ENCODE measurements around the gene CPNE4. TPM values are rescaled to one million over a fixed set of nuclear protein-coding genes. Genes with fewer than 3 reads are reported as not detected.

The CPNE4 gene
- total and polyA plus RNA-seq, 5 donors from 2014 or later = not detected

DNA sequence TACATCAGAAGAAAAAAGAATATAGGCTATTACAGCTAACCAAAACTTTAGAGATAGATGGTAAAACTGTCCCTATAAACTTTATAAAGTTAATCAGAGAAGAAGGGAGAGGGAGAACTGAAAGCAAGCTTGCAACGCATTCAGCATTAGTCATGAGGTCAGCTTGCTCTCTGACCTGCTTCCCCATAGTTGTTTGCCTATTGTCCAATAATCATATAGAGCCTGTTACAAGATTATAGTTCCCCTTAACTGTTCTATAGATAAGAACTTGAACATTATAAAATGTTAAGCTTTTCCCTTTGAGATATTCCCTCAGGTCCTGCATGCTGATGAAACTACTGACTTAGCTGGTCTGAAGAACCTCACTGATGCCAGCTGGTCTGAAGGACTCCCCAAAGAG lies 74.5 kb downstream of the CPNE4 start:
- Mint-ChIP-seq H3K4me1 (no peaks in the 10 kb centered on the region), H3K36me3 (no peaks in the 10 kb centered on the region), H3K27ac (no peak overlapping the region), H3K9me3 (peaks cover 0 to 11% (median 2%) of the 10 kb centered on the region in 7 donors), H3K27me3 (no peaks in the 10 kb centered on the region), H3K4me3 (no peak overlapping the region)
- H3K27me3 ChIP-seq (ENCODE audit: control insufficient read depth, insufficient read depth, low read length) = no peaks in the 10 kb centered on the region
- ATAC-seq (ENCODE audit: low read depth in 2 of 2) (no peak), DNase-seq (no peak)
- H3K27ac ChIP-seq (ENCODE audit: insufficient read depth, low read length, poor library complexity, severe bottlenecking) = no peak overlapping the region
- no peaks in the 10 kb centered on the region for H3K36me3 ChIP-seq (ENCODE audit: control insufficient read depth, insufficient read depth, low read length)
- H3K9me3 ChIP-seq (ENCODE audit: control insufficient read depth in 2 of 2, low read length in 2 of 2) = no peaks in the 10 kb centered on the region
- no peak overlapping the region for H3K4me3 ChIP-seq (ENCODE audit: low read depth, low read length)
- no peaks in the 10 kb centered on the region for H3K4me1 ChIP-seq (ENCODE audit: control insufficient read depth, insufficient read depth, low read length, poor library complexity, severe bottlenecking)

DNA sequence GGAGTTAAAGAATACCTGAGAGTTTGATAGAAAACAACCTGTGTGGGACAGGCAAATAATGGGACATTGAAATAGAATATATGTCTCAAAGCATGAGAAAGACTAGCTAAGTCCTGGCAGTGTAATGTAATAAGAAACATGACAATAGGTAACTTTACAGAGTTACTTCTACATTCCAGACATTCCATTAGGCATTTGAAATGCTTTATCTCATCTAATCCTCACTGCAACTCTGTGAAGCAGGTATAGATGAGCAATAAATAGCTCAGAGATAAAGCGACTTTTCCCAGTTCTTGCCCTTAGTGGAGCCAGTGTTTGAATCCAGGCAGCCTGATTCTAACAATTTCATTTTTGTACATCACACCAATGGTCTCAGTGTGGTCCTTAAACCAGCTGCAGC lies 76.8 kb downstream of the CPNE4 start:
- ATAC-seq (ENCODE audit: low read depth in 2 of 2) = no peak
- Histone ChIP-seq H3K27ac (ENCODE audit: insufficient read depth, low read length, poor library complexity, severe bottlenecking) (no peak overlapping the region), H3K9me3 (ENCODE audit: control insufficient read depth in 2 of 2, low read length in 2 of 2) (no peaks in the 10 kb centered on the region), H3K36me3 (ENCODE audit: control insufficient read depth, insufficient read depth, low read length) (no peaks in the 10 kb centered on the region), H3K4me1 (ENCODE audit: control insufficient read depth, insufficient read depth, low read length, poor library complexity, severe bottlenecking) (no peaks in the 10 kb centered on the region), H3K4me3 (ENCODE audit: low read depth, low read length) (no peak overlapping the region), H3K27me3 (ENCODE audit: control insufficient read depth, insufficient read depth, low read length) (no peaks in the 10 kb centered on the region)
- H3K9me3 Mint-ChIP-seq = peaks cover 0 to 10% (median 0%) of the 10 kb centered on the region in 7 donors
- H3K4me1 Mint-ChIP-seq = no peaks in the 10 kb centered on the region
- no peaks in the 10 kb centered on the region for H3K27me3 Mint-ChIP-seq
- H3K27ac Mint-ChIP-seq = no peak overlapping the region
- no peaks in the 10 kb centered on the region for H3K36me3 Mint-ChIP-seq
- no peak overlapping the region for H3K4me3 Mint-ChIP-seq
- no peak for DNase-seq

DNA sequence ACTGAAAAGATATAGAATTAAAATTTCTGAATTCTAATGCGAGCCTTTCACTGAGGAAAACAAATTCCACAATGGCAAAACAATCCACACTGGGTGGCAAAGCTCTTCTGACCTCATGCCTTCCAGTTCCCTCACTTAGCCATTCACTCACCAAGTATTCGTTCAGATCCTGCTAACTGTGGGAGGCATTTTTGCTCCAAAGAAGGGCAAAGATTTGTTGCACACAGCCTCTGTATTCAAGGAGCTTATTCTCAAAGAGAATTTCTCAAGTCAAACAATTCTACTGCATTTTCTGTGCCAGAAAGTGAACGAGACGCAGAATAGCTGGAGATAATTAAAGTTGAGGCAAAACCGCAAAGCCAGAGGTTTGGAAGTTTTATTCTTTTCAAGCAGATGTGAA lies 77.3 kb downstream of the CPNE4 start:
- H3K4me1 Mint-ChIP-seq = no peaks in the 10 kb centered on the region
- no peaks in the 10 kb centered on the region for H3K4me1 ChIP-seq (ENCODE audit: control insufficient read depth, insufficient read depth, low read length, poor library complexity, severe bottlenecking)
- H3K4me3 Mint-ChIP-seq = no peak overlapping the region
- no peak overlapping the region for H3K27ac ChIP-seq (ENCODE audit: insufficient read depth, low read length, poor library complexity, severe bottlenecking)
- peaks cover 0 to 7% (median 0%) of the 10 kb centered on the region in 7 donors for H3K9me3 Mint-ChIP-seq
- no peak overlapping the region for H3K4me3 ChIP-seq (ENCODE audit: low read depth, low read length)
- no peak for DNase-seq
- no peak for ATAC-seq (ENCODE audit: low read depth in 2 of 2)
- no peaks in the 10 kb centered on the region for H3K36me3 ChIP-seq (ENCODE audit: control insufficient read depth, insufficient read depth, low read length)
- H3K27me3 ChIP-seq (ENCODE audit: control insufficient read depth, insufficient read depth, low read length) = no peaks in the 10 kb centered on the region
- no peak overlapping the region for H3K27ac Mint-ChIP-seq
- no peaks in the 10 kb centered on the region for H3K36me3 Mint-ChIP-seq
- H3K9me3 ChIP-seq (ENCODE audit: control insufficient read depth in 2 of 2, low read length in 2 of 2) = no peaks in the 10 kb centered on the region
- H3K27me3 Mint-ChIP-seq = no peaks in the 10 kb centered on the region

DNA sequence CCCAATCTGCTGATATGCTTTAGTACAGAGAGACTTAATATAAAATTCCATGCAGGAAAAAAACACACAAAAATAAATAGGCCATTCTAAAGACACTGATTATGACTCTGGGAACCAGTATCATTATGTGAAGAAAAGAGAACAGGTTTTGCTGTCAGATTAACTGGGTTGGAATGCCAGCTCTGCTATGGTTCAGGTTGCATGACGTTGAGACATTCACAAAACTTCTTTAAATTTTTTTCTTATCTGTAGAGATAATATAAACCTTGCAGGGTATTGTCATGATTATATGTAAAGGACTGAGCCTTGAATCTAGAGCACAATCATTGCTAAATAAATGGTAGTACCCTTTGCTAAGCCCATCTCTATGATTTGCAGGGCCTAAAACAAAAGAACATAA lies 86.0 kb downstream of the CPNE4 start:
- Mint-ChIP-seq H3K36me3 (no peaks in the 10 kb centered on the region), H3K4me3 (no peak overlapping the region), H3K27ac (no peak overlapping the region), H3K9me3 (peaks cover 0 to 2% (median 0%) of the 10 kb centered on the region in 7 donors), H3K27me3 (no peaks in the 10 kb centered on the region), H3K4me1 (no peaks in the 10 kb centered on the region)
- H3K9me3 ChIP-seq (ENCODE audit: control insufficient read depth in 2 of 2, low read length in 2 of 2) = no peaks in the 10 kb centered on the region
- no peaks in the 10 kb centered on the region for H3K4me1 ChIP-seq (ENCODE audit: control insufficient read depth, insufficient read depth, low read length, poor library complexity, severe bottlenecking)
- DNase-seq (no peak), ATAC-seq (ENCODE audit: low read depth in 2 of 2) (no peak)
- no peak overlapping the region for H3K4me3 ChIP-seq (ENCODE audit: low read depth, low read length)
- no peaks in the 10 kb centered on the region for H3K36me3 ChIP-seq (ENCODE audit: control insufficient read depth, insufficient read depth, low read length)
- H3K27me3 ChIP-seq (ENCODE audit: control insufficient read depth, insufficient read depth, low read length) = no peaks in the 10 kb centered on the region
- H3K27ac ChIP-seq (ENCODE audit: insufficient read depth, low read length, poor library complexity, severe bottlenecking) = no peak overlapping the region

DNA sequence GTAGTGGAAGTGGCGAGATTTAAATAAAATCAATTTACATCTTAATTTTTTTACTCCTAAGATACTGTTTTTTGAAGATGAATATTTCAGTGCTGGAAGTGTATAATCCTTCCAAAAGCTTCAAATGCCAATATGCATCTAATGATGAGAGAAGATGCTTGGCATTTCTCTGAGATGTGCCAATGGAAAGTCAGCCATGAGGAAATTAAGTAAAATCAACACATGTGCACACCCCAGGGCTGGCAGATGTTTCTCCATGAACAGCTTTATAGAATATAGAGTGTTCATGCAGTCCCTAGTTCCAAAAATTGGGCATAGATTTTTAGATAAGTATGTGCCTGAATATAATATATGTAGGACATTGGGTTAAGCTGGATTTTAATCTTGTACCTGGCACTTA lies 90.1 kb downstream of the CPNE4 start:
- no peak for ATAC-seq (ENCODE audit: low read depth in 2 of 2)
- no peak overlapping the region for H3K4me3 ChIP-seq (ENCODE audit: low read depth, low read length)

DNA sequence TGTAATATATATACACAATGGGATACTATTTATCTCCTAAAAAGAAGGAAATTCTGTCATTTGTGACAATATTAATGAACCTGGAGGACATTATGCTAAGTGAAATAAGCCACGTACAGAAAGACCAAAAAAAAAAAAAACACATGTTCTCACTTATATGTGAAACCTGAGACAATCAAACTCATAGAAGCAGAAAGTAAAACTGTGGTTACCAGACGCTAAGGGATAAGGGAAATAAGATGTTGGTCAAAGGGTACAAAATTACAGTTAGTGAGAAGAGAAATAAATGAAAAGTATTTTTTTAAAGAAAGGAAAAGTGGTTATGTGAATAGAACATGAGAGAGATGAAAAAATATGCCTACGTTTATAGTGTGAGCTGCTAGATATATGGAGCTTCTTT lies 101.1 kb downstream of the CPNE4 start:
- Mint-ChIP-seq H3K27ac (no peak overlapping the region), H3K27me3 (no peaks in the 10 kb centered on the region), H3K4me1 (no peaks in the 10 kb centered on the region), H3K36me3 (no peaks in the 10 kb centered on the region), H3K4me3 (no peak overlapping the region), H3K9me3 (peaks cover 0 to 7% (median 0%) of the 10 kb centered on the region in 7 donors)
- Histone ChIP-seq H3K27ac (ENCODE audit: insufficient read depth, low read length, poor library complexity, severe bottlenecking) (no peak overlapping the region), H3K27me3 (ENCODE audit: control insufficient read depth, insufficient read depth, low read length) (no peaks in the 10 kb centered on the region), H3K4me3 (ENCODE audit: low read depth, low read length) (no peak overlapping the region), H3K9me3 (ENCODE audit: control insufficient read depth in 2 of 2, low read length in 2 of 2) (no peaks in the 10 kb centered on the region), H3K36me3 (ENCODE audit: control insufficient read depth, insufficient read depth, low read length) (no peaks in the 10 kb centered on the region), H3K4me1 (ENCODE audit: control insufficient read depth, insufficient read depth, low read length, poor library complexity, severe bottlenecking) (no peaks in the 10 kb centered on the region)
- DNase-seq (no peak), ATAC-seq (ENCODE audit: low read depth in 2 of 2) (no peak)

More for the DNA sequence above, 90.1 kb downstream of the CPNE4 start:
- H3K4me3 Mint-ChIP-seq = no peak overlapping the region
- H3K9me3 Mint-ChIP-seq = no peaks in the 10 kb centered on the region
- no peaks in the 10 kb centered on the region for H3K4me1 ChIP-seq (ENCODE audit: control insufficient read depth, insufficient read depth, low read length, poor library complexity, severe bottlenecking)
- no peak overlapping the region for H3K27ac Mint-ChIP-seq
- H3K4me1 Mint-ChIP-seq = no peaks in the 10 kb centered on the region
- no peaks in the 10 kb centered on the region for H3K27me3 Mint-ChIP-seq
- no peaks in the 10 kb centered on the region for H3K27me3 ChIP-seq (ENCODE audit: control insufficient read depth, insufficient read depth, low read length)
- no peaks in the 10 kb centered on the region for H3K9me3 ChIP-seq (ENCODE audit: control insufficient read depth in 2 of 2, low read length in 2 of 2)
- H3K36me3 Mint-ChIP-seq = no peaks in the 10 kb centered on the region
- no peak overlapping the region for H3K27ac ChIP-seq (ENCODE audit: insufficient read depth, low read length, poor library complexity, severe bottlenecking)
- no peak for DNase-seq
- H3K36me3 ChIP-seq (ENCODE audit: control insufficient read depth, insufficient read depth, low read length) = no peaks in the 10 kb centered on the region

DNA sequence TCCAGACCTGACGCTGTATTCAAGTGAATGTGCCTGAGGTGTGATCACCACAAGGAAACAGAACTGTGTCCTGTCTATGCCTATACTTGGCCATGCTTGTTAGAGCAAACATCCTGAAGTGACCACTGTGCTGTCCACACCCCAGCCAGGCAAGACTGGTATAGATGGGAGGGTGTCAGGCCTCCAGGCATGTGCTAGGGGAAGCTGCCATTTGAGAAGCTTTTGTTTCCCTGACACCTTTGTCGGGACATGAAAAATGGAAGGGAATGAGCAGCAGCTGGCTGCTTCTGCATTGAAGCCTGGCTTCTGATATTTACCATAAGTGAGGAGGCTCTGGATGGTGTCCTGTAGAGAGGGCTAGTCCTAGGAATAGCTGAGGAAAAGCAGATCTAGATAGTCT lies 106.2 kb downstream of the CPNE4 start:
- DNase-seq (no peak), ATAC-seq (ENCODE audit: low read depth in 2 of 2) (no peak)
- Mint-ChIP-seq H3K4me3 (no peak overlapping the region), H3K36me3 (no peaks in the 10 kb centered on the region), H3K9me3 (peaks cover 0 to 4% (median 0%) of the 10 kb centered on the region in 7 donors), H3K27me3 (peaks cover 4% of the 10 kb centered on the region), H3K4me1 (no peaks in the 10 kb centered on the region), H3K27ac (no peak overlapping the region)
- H3K36me3 ChIP-seq (ENCODE audit: control insufficient read depth, insufficient read depth, low read length) = no peaks in the 10 kb centered on the region
- no peaks in the 10 kb centered on the region for H3K4me1 ChIP-seq (ENCODE audit: control insufficient read depth, insufficient read depth, low read length, poor library complexity, severe bottlenecking)
- H3K4me3 ChIP-seq (ENCODE audit: low read depth, low read length) = no peak overlapping the region
- no peaks in the 10 kb centered on the region for H3K9me3 ChIP-seq (ENCODE audit: control insufficient read depth in 2 of 2, low read length in 2 of 2)
- H3K27me3 ChIP-seq (ENCODE audit: control insufficient read depth, insufficient read depth, low read length) = no peaks in the 10 kb centered on the region
- H3K27ac ChIP-seq (ENCODE audit: insufficient read depth, low read length, poor library complexity, severe bottlenecking) = no peak overlapping the region

DNA sequence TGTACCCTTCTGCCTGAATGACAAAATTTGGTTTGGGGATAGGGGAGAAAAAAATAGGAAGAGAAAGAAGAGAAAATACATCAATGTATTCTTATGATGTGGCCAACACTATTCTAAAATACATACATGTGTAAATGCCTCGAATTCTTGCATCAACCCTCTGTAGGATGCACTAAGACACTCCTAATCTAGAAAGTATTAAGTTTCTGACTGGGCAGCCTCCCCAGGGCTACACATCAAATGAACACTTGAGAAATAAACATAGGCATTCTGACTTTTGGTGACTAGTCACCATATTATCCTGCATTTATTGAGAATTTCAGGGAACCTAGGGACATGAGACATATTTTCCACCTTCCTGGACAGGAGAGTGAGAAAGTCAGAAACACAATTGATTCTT lies 109.2 kb downstream of the CPNE4 start:
- H3K36me3 Mint-ChIP-seq = no peaks in the 10 kb centered on the region
- Histone ChIP-seq H3K4me3 (ENCODE audit: low read depth, low read length) (no peak overlapping the region), H3K9me3 (ENCODE audit: control insufficient read depth in 2 of 2, low read length in 2 of 2) (no peaks in the 10 kb centered on the region), H3K4me1 (ENCODE audit: control insufficient read depth, insufficient read depth, low read length, poor library complexity, severe bottlenecking) (no peaks in the 10 kb centered on the region), H3K36me3 (ENCODE audit: control insufficient read depth, insufficient read depth, low read length) (no peaks in the 10 kb centered on the region), H3K27me3 (ENCODE audit: control insufficient read depth, insufficient read depth, low read length) (no peaks in the 10 kb centered on the region), H3K27ac (ENCODE audit: insufficient read depth, low read length, poor library complexity, severe bottlenecking) (no peak overlapping the region)
- H3K4me3 Mint-ChIP-seq = no peak overlapping the region
- ATAC-seq (ENCODE audit: low read depth in 2 of 2) (no peak), DNase-seq (no peak)
- peaks cover 0 to 5% (median 0%) of the 10 kb centered on the region in 7 donors for H3K9me3 Mint-ChIP-seq
- peaks cover 4% of the 10 kb centered on the region for H3K27me3 Mint-ChIP-seq
- H3K4me1 Mint-ChIP-seq = no peaks in the 10 kb centered on the region
- H3K27ac Mint-ChIP-seq = no peak overlapping the region

Measured in CD4-positive, CD25-positive, alpha-beta regulatory T cell (primary cell).